ENCODE data around the gene TP53INP2. TPM values are rescaled to one million over a fixed set of nuclear protein-coding genes. Genes with fewer than 3 reads are reported as not detected.

Gene TP53INP2
- 2.7 and 4.0 TPM in 2 replicates for total RNA-seq

GRCh38 chr20:34704177-34705007, at the start of gene TP53INP2:
TP53INP2 (plus strand) TSS chr20:34704344; CDS start chr20:34708740, 4,396 bp downstream.

DNA sequence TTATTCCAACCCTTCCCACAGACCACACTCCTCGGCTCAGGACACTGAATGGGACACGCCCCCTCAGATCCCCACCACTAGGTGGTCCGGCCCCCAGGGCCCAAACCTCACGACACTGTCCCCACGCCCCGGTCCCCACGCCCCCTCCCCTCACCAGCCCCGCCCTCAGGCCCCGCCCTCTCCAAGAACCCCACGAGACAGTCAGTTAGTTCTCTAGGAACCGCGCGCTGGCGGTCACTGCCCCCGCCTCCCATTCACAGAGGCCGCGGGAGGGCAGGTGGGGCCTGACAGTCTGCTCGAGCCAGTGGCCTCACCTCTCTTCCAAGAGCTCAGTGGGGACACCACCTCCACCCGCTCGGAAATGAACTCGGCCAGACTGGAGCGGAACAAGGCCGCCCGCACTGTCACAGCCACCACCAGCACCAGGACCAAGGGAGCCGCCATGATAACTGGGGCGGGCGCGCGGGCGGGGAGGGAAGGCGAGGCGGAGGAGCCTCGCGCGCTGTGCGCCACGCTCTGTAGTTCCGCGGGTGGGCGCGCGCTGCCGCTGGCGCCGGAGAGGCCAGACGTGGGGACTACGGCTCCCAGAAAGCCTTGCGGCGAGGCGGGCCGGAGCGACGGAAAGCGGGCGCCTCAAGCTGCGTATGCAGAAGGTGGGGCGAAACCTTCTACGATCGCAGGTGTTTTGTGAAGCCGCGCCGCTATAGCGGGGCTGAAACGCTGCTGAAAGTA, 27.3 kb upstream of the TP53INP2 start, which contains the start of gene PIGU:
Gene PIGU, minus strand, starts transcription at position 451 of the 732 bp plus-strand sequence. Its CDS starts 7 bp downstream, at position 444.

Other genes with a start within 250 kb of the TP53INP2 start
- 120 and 150 TPM in 2 replicates for gene DYNLRB1, start 187.9 kb upstream of the TP53INP2 start, total RNA-seq
- 24.2 and 26.4 TPM in 2 replicates for gene MAP1LC3A, start 145.6 kb upstream of the TP53INP2 start, total RNA-seq
- 20.0 and 23.7 TPM in 2 replicates for gene PIGU, start 27.3 kb upstream of the TP53INP2 start, total RNA-seq
- gene NCOA6, start 121.3 kb downstream of the TP53INP2 start, total RNA-seq: 4.7 and 15.9 TPM in 2 replicates
- gene GGT7, start 168.5 kb downstream of the TP53INP2 start, total RNA-seq: 3.4 and 3.5 TPM in 2 replicates
- gene ACSS2, start 172.3 kb downstream of the TP53INP2 start, total RNA-seq: 80.3 and 81.4 TPM in 2 replicates

Measured in airway epithelial cell (primary cell).